Stomach (tissue), 4 donors: ENCODE measurements around the gene NFS1.

Experiments
- EP300 ChIP-seq: sonication (generic); formaldehyde crosslinking; IDR thresholded peaks from one replicate; pipeline ENCODE4 v1.6.1; 2017; ENCODE audit warnings: antibody characterized with exemption
- POLR2A ChIP-seq, 4 donors: fragments of 450-650 bp; IDR thresholded peaks; one replicate each; pipeline ENCODE4 v1.6.1; 2016; ENCODE audit warnings: antibody characterized with exemption in 4 of 4, control low read depth in 2 of 4, mild to moderate bottlenecking in 1 of 4, moderate library complexity in 1 of 4
- TF ChIP-seq, protein P1 (sequence below), 7 experiments: fragments of 450-650 bp in 4 of 7; fragments of 200-600 bp in 3 of 7; sonication (generic) in 3 of 7; IDR thresholded peaks; one replicate each; pipeline ENCODE4 v1.5.1; 2016 to 2019; ENCODE audit warnings: antibody characterized with exemption in 7 of 7, control low read depth in 2 of 7, mild to moderate bottlenecking in 1 of 7

DNA sequence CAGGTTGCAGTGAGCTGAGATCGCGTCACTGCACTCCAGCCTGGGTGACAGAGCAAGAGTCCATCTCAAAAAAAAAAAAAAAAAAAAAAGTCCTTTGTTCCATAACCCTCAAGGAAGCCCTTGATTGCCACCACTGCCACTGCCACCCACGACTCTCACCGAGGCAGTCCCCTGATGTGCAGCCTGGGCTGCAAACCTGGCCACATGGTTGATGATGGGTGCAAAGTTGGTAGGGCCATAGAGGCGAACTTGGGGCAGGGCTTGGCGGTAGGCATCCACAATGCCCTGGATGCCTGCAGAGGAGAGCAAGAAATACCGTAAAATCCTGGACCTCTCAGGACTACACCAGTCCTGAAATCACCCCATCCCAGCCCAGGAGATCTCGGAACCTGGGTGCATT, 72.0 kb downstream of the NFS1 start:
- TF ChIP-seq POLR2A (IDR thresholded peaks at IDR 0.05), result no peak
- TF ChIP-seq, protein P1, sequence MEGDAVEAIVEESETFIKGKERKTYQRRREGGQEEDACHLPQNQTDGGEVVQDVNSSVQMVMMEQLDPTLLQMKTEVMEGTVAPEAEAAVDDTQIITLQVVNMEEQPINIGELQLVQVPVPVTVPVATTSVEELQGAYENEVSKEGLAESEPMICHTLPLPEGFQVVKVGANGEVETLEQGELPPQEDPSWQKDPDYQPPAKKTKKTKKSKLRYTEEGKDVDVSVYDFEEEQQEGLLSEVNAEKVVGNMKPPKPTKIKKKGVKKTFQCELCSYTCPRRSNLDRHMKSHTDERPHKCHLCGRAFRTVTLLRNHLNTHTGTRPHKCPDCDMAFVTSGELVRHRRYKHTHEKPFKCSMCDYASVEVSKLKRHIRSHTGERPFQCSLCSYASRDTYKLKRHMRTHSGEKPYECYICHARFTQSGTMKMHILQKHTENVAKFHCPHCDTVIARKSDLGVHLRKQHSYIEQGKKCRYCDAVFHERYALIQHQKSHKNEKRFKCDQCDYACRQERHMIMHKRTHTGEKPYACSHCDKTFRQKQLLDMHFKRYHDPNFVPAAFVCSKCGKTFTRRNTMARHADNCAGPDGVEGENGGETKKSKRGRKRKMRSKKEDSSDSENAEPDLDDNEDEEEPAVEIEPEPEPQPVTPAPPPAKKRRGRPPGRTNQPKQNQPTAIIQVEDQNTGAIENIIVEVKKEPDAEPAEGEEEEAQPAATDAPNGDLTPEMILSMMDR (IDR thresholded peaks at IDR 0.05), result no peak
- TF ChIP-seq EP300, result no peak
